T-helper 1 cell (primary cell): ENCODE results near the gene VSTM4.

ENCODE experiments used
- DNase-seq, 5 donors: peaks; one replicate each; pipeline ENCODE4 v3.0.0-alpha.2; 2012 to 2020

Gene VSTM4

GRCh38 chr10:49116509-49117375, 1.4 kb upstream of the VSTM4 start:
- no peak for DNase-seq

- DNase-seq: peak in 1 of 5 donors; percentile 42
These were observed 630 bp upstream of the VSTM4 start for GRCh38 chr10:49115796-49116508.

DNA sequence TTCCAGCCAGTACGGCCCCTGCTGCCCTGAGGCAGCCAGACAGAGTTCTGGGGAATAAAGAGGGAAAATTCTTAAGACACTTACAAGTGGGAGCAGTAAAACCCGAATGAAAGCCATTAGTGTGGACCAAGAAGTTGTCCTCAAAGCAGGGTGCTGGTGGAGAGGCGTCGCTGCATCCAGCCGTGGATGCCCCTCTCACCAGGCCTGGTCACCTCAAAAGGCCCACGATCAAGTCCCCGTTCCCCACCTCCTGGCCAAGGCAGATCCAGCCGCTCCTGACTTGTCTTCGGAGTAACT, 656 bp downstream of the VSTM4 start:
- no peak for DNase-seq

DNA sequence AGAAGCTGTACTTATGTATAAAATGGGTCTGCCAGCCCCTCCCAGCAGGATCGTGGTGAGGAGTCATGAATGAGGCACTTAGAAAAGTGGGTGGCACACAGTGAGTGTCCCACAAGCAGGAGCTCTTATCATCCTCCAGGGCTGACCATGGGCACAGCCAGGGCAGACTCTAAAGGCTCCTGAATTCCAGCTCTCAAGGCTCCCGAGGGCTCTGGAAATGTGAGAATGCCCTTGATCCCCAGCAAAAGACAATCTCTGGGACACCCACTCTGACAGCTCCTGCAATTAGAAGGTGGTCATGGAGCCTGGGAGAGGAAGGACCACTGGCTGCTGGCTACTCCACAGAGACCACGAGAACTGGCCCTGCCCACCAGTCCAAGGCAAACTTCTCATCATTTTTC, 1.6 kb downstream of the VSTM4 start:
- DNase-seq: no peak

GRCh38 chr10:49112851-49113250, 2.5 kb downstream of the VSTM4 start:
- DNase-seq: no peak

GRCh38 chr10:49112098-49112497, 3.2 kb downstream of the VSTM4 start:
- DNase-seq: no peak

DNA sequence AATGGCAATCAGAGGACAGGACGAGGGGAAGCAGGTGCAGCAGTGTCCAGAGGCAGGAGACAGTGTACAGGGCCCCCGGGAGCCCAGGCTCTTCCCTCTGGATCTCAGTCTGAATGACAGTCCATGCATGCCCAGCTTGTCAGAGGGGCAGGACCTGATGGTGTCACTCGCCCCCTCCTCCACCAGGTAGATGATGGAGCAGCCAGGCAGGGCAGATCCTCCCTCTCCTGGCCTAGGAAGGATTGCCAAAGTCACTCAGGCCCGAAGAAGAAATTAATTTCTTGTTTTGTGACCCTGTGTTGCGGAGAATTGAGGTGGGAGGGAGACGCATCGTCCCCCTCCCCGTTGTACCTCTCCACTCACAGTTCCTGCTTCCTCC, 4.0 kb downstream of the VSTM4 start:
- no peak for DNase-seq

- DNase-seq: no peak
These were observed 4.5 kb downstream of the VSTM4 start for GRCh38 chr10:49110684-49111319.

GRCh38 chr10:49109669-49110340, 5.5 kb downstream of the VSTM4 start:
- DNase-seq: no peak

DNA sequence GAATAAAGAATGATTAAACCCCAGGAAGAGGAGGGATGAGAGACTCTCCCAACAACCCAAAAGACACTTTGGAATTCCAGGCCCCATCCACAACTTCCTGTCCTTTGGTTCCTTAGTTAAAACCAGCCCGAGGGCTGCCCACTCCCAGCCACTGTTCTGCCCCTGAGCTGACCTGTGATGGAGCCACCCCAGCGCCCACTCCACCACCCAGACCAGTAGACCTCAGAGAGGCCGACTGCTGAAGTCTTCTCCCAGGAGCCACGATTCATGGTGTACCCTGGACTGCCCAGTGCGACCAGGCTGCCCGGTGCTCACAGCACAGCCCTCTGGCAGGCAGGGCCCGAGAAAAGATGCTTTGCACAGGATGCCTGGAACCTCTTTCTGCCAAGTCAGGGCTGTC, 6.7 kb downstream of the VSTM4 start:
- no peak for DNase-seq

DNA sequence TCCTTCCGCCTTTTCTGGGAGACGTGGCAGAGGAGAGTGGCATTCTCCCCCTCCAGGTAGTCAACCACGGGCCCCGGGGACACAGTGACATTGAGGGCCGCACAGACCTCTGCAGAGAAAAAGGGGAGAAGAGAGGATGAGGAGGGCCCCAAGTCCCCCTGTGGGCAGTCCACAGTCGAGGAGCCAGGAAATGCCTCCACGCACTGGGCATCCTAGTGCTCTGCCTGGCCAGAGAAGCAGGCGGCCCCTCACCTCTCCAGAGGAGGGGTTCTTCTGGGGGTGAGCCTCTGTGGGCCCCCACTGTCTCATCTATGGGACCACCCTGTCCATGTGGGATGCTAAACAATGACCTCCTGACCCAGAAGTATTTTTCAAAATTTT, 7.4 kb downstream of the VSTM4 start:
- DNase-seq: no peak

DNA sequence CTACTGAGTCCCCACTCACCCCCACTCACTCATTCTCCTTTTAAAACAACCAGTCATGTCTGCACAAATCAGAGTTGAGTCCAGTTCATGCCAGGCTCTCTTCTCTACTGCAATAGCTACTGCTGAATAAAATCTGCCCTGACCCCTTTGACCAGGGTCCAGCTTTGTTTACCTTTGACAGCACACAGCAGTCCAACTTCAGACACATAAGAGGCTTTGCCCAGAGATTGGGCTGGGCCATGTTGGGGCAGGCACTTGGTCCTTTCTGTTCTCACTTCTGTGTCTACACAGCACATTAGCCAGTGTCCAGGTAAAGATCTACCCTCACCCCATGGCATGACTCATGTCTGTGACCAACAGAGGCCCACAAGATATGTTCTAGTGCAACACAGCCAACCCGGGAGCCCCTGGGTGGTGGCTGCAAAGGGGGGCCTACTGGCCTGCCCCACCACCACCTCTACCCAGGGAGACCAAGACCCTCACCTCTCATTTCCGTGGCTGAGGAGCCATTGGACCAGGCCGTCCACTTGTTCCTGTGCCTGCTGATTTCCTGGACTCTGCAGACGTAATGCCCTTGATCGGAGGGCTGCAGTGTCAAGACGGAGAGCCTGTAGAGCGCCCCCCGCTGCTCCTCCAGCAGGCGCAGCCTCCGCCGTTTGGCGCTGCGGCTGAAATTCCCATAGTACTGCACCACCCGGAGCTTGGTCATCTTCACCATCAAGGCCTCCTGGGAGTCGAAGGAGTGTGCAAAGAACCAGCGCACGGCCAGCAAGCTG, 8.0 kb downstream of the VSTM4 start:
- no peak for DNase-seq

DNA sequence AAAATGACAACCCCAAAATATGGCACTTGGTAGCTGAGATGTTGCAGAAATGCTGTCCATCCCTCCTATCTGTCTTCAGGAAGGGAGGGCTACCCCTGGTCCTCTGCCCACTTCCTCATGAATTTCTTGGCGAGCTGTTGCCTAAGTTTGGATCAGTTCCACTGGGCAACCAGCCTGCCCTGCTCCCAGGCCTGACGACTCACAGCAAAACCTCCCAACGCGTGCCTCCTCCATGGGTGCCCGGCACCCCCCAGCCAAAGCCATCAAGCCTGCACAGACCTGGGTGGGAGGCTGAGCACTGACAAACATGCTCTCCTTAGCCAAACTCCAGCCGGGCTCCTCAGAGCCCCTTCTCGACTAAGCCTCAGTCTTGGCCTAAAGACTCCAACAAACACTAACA, 8.9 kb downstream of the VSTM4 start:
- no peak for DNase-seq

DNA sequence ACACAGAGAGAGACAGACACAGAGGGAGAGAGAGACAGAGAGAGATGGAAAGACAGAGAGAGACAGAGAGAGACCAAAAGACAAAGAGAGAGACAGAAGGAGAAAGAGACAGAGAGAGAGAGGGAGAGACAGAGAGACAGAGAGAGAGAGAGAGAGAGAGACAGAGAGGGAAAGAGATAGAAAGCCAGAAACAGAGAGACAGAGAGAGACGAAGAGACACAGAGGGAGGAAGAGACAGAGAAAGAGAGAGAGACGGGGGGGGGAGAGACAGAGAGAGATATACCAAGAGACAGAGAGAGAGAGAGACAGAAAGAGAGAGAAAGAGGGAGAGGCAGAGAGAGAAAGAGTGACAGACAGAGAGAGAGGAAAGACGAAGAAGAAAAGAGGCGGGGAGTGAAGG, 10.2 kb downstream of the VSTM4 start:
- no peak for DNase-seq

- no peak for DNase-seq
These were observed 11.0 kb downstream of the VSTM4 start for GRCh38 chr10:49104323-49104722.

DNA sequence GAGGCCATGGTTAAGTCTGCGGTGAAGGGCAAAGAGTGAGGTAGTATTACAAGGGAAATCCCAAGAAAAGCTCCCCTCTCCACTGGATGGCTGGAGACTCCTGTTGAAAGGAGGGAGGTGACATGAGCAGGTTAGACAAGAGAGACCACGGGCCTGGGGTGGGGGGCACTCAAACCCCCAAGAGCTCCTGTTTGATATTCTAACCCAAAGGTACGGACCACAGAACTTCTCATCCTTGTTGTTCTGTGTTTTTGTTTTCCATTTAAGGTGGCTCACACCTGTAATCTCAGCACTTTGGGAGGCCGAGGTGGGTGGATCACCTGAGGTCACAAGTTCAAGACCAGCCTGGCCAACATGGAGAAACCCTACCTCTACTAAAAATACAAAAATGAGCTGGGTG, 11.6 kb downstream of the VSTM4 start:
- DNase-seq: no peak

DNA sequence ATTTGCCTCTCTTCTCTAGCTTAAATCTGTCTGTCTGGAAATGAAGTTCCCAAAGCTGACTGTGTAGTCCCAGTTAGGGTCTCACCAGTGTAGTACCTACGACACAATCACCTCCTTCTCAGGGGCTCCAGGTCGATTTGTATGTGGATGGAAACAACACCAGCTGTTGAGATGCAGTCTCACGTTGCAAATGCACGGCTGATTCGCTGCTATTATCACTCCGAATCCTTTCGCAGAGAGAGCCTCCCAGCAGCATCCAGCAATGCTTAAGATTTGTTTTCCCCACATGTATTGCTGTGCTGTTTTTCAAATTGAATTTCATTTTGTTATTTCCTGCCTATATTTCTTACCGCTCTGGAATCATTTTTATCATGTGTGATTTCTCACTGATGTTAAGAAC, 16.3 kb downstream of the VSTM4 start:
- no peak for DNase-seq

GRCh38 chr10:49096890-49097445, 18.4 kb downstream of the VSTM4 start:
- no peak for DNase-seq

DNA sequence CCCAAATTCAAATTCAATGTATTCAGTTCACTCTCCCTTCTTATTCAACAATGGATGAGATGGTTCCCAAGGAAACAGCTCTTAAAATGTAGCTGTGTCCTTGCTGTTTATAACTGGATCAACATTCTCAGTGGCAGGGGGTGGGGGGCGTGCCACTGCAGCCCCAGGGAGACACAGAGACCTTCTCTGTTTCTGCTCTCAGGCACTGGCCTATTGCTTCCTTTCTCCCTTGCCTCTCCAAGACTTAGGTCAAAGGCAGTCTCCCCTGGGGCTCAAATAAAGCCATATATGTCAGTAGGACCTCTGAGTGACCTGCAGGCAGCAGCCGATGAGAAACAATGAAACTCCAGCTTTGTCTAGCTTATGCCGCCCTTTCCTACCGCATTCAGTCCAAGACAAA, 20.7 kb downstream of the VSTM4 start:
- DNase-seq: no peak

GRCh38 chr10:49093922-49094321, 21.4 kb downstream of the VSTM4 start:
- DNase-seq: no peak

GRCh38 chr10:49092477-49092876, 22.8 kb downstream of the VSTM4 start:
- DNase-seq: no peak

- DNase-seq: no peak
These were observed 23.7 kb downstream of the VSTM4 start for GRCh38 chr10:49091450-49092210.
